ENCODE results near the gene BCORL1. TPM values are rescaled to one million over a fixed set of nuclear protein-coding genes. Genes with fewer than 3 reads are reported as not detected.

Gene BCORL1
- polyA plus RNA-seq, 1 of the 3 experiments (the other 2 are of a cell fraction): 4.2 TPM

- Histone ChIP-seq H3F3A (replicated peaks; ENCODE audit: insufficient read depth) (no peaks in the 10 kb centered on the region), H3K9ac (no peak overlapping the region), H3K27ac (ENCODE audit: low read depth in 2 of 2, low read length in 1 of 2) (no peak overlapping the region), H3K4me2 (peak overlapping the region; percentile 27; the same call in 1 of the 2 replicates), H3K9me3 (no peaks in the 10 kb centered on the region), H3K4me1 (ENCODE audit: control insufficient read depth in 1 of 2, insufficient read depth in 2 of 2, low read depth in 1 of 2, low read length in 1 of 2) (no peaks in the 10 kb centered on the region), H3K79me2 (ENCODE audit: insufficient read depth) (no peaks in the 10 kb centered on the region), H3K9me2 (no peaks in the 10 kb centered on the region), H3K4me3 (ENCODE audit: low read depth in 2 of 2, low read length in 1 of 2) (no peak overlapping the region), H4K20me1 (ENCODE audit: insufficient read depth) (no peaks in the 10 kb centered on the region), H2AFZ (ENCODE audit: low read depth) (no peak overlapping the region), H3K27me3 (ENCODE audit: insufficient read depth) (peaks cover 30% of the 10 kb centered on the region; the same call in 1 of the 2 replicates), H3K36me3 (replicated peaks in 1 of 2; ENCODE audit: control insufficient read depth in 1 of 2, insufficient read depth in 2 of 2, low read length in 1 of 2) (peaks cover 0 to 39% of the 10 kb centered on the region in 2 experiments)
- ChIA-PET POLR2A (no interaction called here), CTCF (interaction anchor here (0.7 to 3.9 kb wide), 17 partner anchors 9 to 427 kb away, joined by 3 to 27 read pairs (median 4); no protein-coding TSS in a partner anchor)
- WGBS (ENCODE audit: low lambda C conversion rate): 45% methylated on average over 5 of the region's 5 CpGs
- DNase-seq: peak; percentile 49
- TF ChIP-seq RAD21 (IDR thresholded peaks at IDR 0.05; ENCODE audit: low read length): peak; percentile 37; the same call in 1 of the 2 replicates
- no peak for TF ChIP-seq SIN3A (IDR thresholded peaks at IDR 0.05; ENCODE audit: borderline replicate concordance, low read depth, low read length)
- no peak for TF ChIP-seq RXRA (IDR thresholded peaks at IDR 0.05; ENCODE audit: borderline replicate concordance, low read depth)
- peak; percentile 77 for TF ChIP-seq CTCF (IDR thresholded peaks at IDR 0.05)
- no peak for TF ChIP-seq IRF3 (IDR thresholded peaks at IDR 0.05; ENCODE audit: low read depth, low read length)
- TF ChIP-seq SMC3 (IDR thresholded peaks at IDR 0.05; ENCODE audit: low read depth, low read length): peak; percentile 47
These were observed 45.8 kb downstream of the BCORL1 start for GRCh38 chrX:130028196-130028595.

- Histone ChIP-seq H3F3A (replicated peaks; ENCODE audit: insufficient read depth) (no peaks in the 10 kb centered on the region), H3K9ac (no peak overlapping the region)
- CTCF ChIA-PET: no interaction called here
These were observed 48.4 kb downstream of the BCORL1 start for GRCh38 chrX:130030826-130031225.

More at GRCh38 chrX:130030826-130031225, 48.4 kb downstream of the BCORL1 start:
- H3K27me3 ChIP-seq (ENCODE audit: insufficient read depth): peaks cover 33% of the 10 kb centered on the region; the same call in 1 of the 2 replicates
- no peak for TF ChIP-seq RFX5 (IDR thresholded peaks at IDR 0.05; ENCODE audit: low read length)
- no peak for TF ChIP-seq RXRA (IDR thresholded peaks at IDR 0.05; ENCODE audit: borderline replicate concordance, low read depth)
- TF ChIP-seq CTCF (IDR thresholded peaks at IDR 0.05): no peak
- no peak for TF ChIP-seq TCF12 (IDR thresholded peaks at IDR 0.05)
- no peak for TF ChIP-seq MXI1 (IDR thresholded peaks at IDR 0.05; ENCODE audit: low read depth, low read length)
- TF ChIP-seq IRF3 (IDR thresholded peaks at IDR 0.05; ENCODE audit: low read depth, low read length): no peak
- no peak for TF ChIP-seq YY1 (IDR thresholded peaks at IDR 0.05; ENCODE audit: low read depth)
- TF ChIP-seq SMC3 (IDR thresholded peaks at IDR 0.05; ENCODE audit: low read depth, low read length): no peak
- TF ChIP-seq NFIC (IDR thresholded peaks at IDR 0.05; ENCODE audit: borderline replicate concordance): no peak
- H3K4me1 ChIP-seq (ENCODE audit: control insufficient read depth in 1 of 2, insufficient read depth in 2 of 2, low read depth in 1 of 2, low read length in 1 of 2): no peaks in the 10 kb centered on the region
- no peak overlapping the region for H3K4me3 ChIP-seq (ENCODE audit: low read depth in 2 of 2, low read length in 1 of 2)
- no peak overlapping the region for H2AFZ ChIP-seq (ENCODE audit: low read depth)
- H3K4me2 ChIP-seq: no peak overlapping the region
- no peaks in the 10 kb centered on the region for H3K9me2 ChIP-seq
- no peak overlapping the region for H3K27ac ChIP-seq (ENCODE audit: low read depth in 2 of 2, low read length in 1 of 2)
- H3K9me3 ChIP-seq: no peaks in the 10 kb centered on the region
- H4K20me1 ChIP-seq (ENCODE audit: insufficient read depth): no peaks in the 10 kb centered on the region
- 38% methylated on average over 2 of the region's 4 CpGs for WGBS (ENCODE audit: low lambda C conversion rate)
- POLR2A ChIA-PET: no interaction called here
- H3K79me2 ChIP-seq (ENCODE audit: insufficient read depth): no peaks in the 10 kb centered on the region
- peaks cover 0 to 30% of the 10 kb centered on the region in 2 experiments for H3K36me3 ChIP-seq (replicated peaks in 1 of 2; ENCODE audit: control insufficient read depth in 1 of 2, insufficient read depth in 2 of 2, low read length in 1 of 2)
- no peak for DNase-seq

Data from SK-N-SH (cell line).